ENCODE measurements around the gene TSPO2.

TSPO2 gene

GRCh38 chr6:41073203-41073967, 31.1 kb downstream of the TSPO2 start:
- Histone ChIP-seq H3K4me3 (ENCODE audit: insufficient read depth, low read depth, low read length, poor library complexity, severe bottlenecking) (peak overlapping the region; percentile 92), H3K27ac (ENCODE audit: insufficient read depth, low read length, poor library complexity, severe bottlenecking) (peak overlapping the region; percentile 94), H3K9me3 (ENCODE audit: control insufficient read depth, low read length) (no peaks in the 10 kb centered on the region), H3K27me3 (replicated peaks; ENCODE audit: control insufficient read depth, insufficient read depth, low read length, poor library complexity, severe bottlenecking) (no peaks in the 10 kb centered on the region), H3K4me1 (ENCODE audit: control insufficient read depth, insufficient read depth, low read length, poor library complexity, severe bottlenecking) (peaks cover 30% of the 10 kb centered on the region), H3K36me3 (ENCODE audit: control insufficient read depth, insufficient read depth, low read length) (peaks cover 17% of the 10 kb centered on the region)
- DNase-seq, result peak; percentile 70 to 79 (median 71)

DNA sequence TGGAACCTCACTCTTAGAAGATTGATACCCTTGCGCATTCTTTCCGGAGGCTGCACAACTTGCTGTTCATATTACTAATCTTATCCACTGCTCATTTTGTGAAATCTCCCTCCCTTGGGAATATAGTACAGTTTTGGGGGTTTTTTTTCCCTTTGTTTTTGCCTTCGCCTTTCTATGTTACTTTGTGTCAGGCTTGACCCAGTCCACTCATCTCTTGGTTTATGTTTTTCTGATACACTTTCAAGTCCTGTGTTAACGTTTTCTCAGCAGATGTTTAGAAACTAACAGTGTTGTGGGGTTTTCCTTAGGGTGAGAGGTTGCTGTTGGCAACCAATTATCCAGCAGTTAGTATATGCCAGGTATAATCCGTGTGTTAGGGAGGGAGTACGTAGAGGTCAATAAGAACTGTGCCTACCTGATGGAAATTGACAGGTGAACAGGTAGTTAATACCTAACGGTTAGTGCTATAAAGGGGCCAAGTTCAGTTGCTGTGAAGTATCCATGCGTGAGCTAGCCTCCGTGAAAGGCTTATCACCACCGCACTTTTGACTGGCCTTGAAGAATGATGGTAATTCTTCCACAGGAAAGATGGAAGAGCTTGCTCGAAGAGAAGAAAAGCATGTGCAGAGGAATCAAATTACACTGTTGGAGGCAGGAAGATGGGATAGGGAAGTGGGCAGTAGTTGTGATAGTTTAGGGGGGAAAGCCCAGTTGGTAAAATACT, 31.9 kb downstream of the TSPO2 start:
- no peaks in the 10 kb centered on the region for H3K9me3 ChIP-seq (ENCODE audit: control insufficient read depth, low read length)
- H3K27me3 ChIP-seq (replicated peaks; ENCODE audit: control insufficient read depth, insufficient read depth, low read length, poor library complexity, severe bottlenecking), result no peaks in the 10 kb centered on the region
- H3K4me1 ChIP-seq (ENCODE audit: control insufficient read depth, insufficient read depth, low read length, poor library complexity, severe bottlenecking), result peaks cover 30% of the 10 kb centered on the region
- peak overlapping the region; percentile 94 for H3K27ac ChIP-seq (ENCODE audit: insufficient read depth, low read length, poor library complexity, severe bottlenecking)
- H3K36me3 ChIP-seq (ENCODE audit: control insufficient read depth, insufficient read depth, low read length), result peaks cover 17% of the 10 kb centered on the region
- DNase-seq, result no peak
- H3K4me3 ChIP-seq (ENCODE audit: insufficient read depth, low read depth, low read length, poor library complexity, severe bottlenecking), result peak overlapping the region; percentile 92

- peaks cover 18% of the 10 kb centered on the region for H3K36me3 ChIP-seq (ENCODE audit: control insufficient read depth, insufficient read depth, low read length)
- DNase-seq, result no peak
- peaks cover 32% of the 10 kb centered on the region for H3K4me1 ChIP-seq (ENCODE audit: control insufficient read depth, insufficient read depth, low read length, poor library complexity, severe bottlenecking)
- peak overlapping the region; percentile 94 for H3K27ac ChIP-seq (ENCODE audit: insufficient read depth, low read length, poor library complexity, severe bottlenecking)
- H3K9me3 ChIP-seq (ENCODE audit: control insufficient read depth, low read length), result no peaks in the 10 kb centered on the region
- peak overlapping the region; percentile 92 for H3K4me3 ChIP-seq (ENCODE audit: insufficient read depth, low read depth, low read length, poor library complexity, severe bottlenecking)
- H3K27me3 ChIP-seq (replicated peaks; ENCODE audit: control insufficient read depth, insufficient read depth, low read length, poor library complexity, severe bottlenecking), result no peaks in the 10 kb centered on the region
Measured at GRCh38 chr6:41074692-41075436, 32.6 kb downstream of the TSPO2 start.

DNA sequence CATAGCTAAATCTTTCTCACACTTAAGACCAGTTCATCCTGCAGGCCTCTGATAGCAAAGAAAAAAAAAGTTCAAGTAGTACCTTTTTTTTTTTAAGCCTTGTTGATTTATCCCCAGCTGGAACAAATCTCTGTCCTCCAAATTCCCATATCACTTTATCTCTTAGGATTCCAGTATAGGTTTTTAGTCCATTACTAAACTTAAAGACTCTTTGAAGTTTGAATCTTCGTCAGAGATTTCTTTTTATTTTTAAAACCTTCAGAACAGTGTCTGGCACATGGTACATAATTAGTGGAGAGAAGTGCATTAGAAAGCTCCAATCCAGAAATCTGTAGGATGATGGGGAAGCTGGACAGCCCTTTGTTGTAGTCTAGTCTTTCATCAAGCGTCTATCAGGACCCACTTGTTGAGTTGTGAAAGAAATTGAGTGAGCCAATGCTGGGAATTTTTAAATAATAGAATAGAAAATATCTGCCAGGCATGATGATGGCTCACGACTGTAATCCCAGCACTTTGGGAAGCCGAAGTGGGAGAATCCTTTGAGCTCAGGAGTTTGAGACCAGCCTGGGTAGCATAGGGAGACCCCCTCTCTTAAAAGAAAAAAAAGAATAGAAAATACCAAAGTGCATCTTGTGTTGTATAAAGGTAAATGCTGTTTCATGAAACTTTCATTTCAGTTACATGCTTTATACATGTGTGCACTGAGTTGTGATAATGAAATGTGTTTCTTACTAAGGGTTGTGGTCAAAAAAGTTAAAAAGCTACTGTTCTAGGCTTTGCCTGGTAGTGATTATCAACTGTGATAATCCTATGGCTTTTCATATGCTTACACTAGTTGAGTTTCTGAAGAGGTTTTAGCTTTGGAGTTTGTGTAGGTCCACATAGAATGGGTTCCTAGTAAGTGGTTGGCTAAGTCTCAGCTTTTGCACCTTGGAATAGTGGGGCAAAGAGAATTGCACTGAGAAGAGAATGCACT, 33.7 kb downstream of the TSPO2 start:
- H3K36me3 ChIP-seq (ENCODE audit: control insufficient read depth, insufficient read depth, low read length), result peaks cover 12% of the 10 kb centered on the region
- H3K27ac ChIP-seq (ENCODE audit: insufficient read depth, low read length, poor library complexity, severe bottlenecking), result no peak overlapping the region
- no peaks in the 10 kb centered on the region for H3K27me3 ChIP-seq (replicated peaks; ENCODE audit: control insufficient read depth, insufficient read depth, low read length, poor library complexity, severe bottlenecking)
- H3K9me3 ChIP-seq (ENCODE audit: control insufficient read depth, low read length), result no peaks in the 10 kb centered on the region
- no peak for DNase-seq
- H3K4me1 ChIP-seq (ENCODE audit: control insufficient read depth, insufficient read depth, low read length, poor library complexity, severe bottlenecking), result peaks cover 40% of the 10 kb centered on the region
- H3K4me3 ChIP-seq (ENCODE audit: insufficient read depth, low read depth, low read length, poor library complexity, severe bottlenecking), result no peak overlapping the region

- no peaks in the 10 kb centered on the region for H3K9me3 ChIP-seq (ENCODE audit: control insufficient read depth, low read length)
- no peaks in the 10 kb centered on the region for H3K27me3 ChIP-seq (replicated peaks; ENCODE audit: control insufficient read depth, insufficient read depth, low read length, poor library complexity, severe bottlenecking)
- H3K4me3 ChIP-seq (ENCODE audit: insufficient read depth, low read depth, low read length, poor library complexity, severe bottlenecking), result no peak overlapping the region
- peaks cover 15% of the 10 kb centered on the region for H3K36me3 ChIP-seq (ENCODE audit: control insufficient read depth, insufficient read depth, low read length)
- H3K4me1 ChIP-seq (ENCODE audit: control insufficient read depth, insufficient read depth, low read length, poor library complexity, severe bottlenecking), result peaks cover 36% of the 10 kb centered on the region
- H3K27ac ChIP-seq (ENCODE audit: insufficient read depth, low read length, poor library complexity, severe bottlenecking), result no peak overlapping the region
- no peak for DNase-seq
Measured at GRCh38 chr6:41077536-41077935, 35.3 kb downstream of the TSPO2 start.

DNA sequence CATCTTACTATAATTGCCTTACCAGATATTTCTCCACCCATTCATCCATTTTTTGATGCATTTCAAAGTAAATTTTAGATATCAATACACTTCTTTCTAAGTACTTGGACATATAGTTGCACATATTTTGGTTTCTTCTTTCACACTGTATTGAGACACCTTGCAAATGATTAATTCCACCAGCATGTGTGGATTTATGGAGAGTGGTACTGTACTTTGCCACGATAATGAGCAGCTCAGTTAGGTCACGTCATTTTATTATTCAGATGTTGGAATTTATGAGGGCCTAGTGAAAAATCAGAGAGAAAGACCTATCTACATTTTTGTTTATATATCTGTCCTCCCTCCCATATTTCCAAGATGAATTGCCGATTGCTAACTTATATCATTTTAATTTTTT, 35.8 kb downstream of the TSPO2 start:
- Histone ChIP-seq H3K27me3 (replicated peaks; ENCODE audit: control insufficient read depth, insufficient read depth, low read length, poor library complexity, severe bottlenecking) (no peaks in the 10 kb centered on the region), H3K27ac (ENCODE audit: insufficient read depth, low read length, poor library complexity, severe bottlenecking) (no peak overlapping the region), H3K36me3 (ENCODE audit: control insufficient read depth, insufficient read depth, low read length) (peaks cover 19% of the 10 kb centered on the region), H3K4me1 (ENCODE audit: control insufficient read depth, insufficient read depth, low read length, poor library complexity, severe bottlenecking) (peaks cover 36% of the 10 kb centered on the region), H3K9me3 (ENCODE audit: control insufficient read depth, low read length) (no peaks in the 10 kb centered on the region), H3K4me3 (ENCODE audit: insufficient read depth, low read depth, low read length, poor library complexity, severe bottlenecking) (no peak overlapping the region)
- no peak for DNase-seq

GRCh38 chr6:41079080-41079479, 36.8 kb downstream of the TSPO2 start:
- H3K27ac ChIP-seq (ENCODE audit: insufficient read depth, low read length, poor library complexity, severe bottlenecking), result no peak overlapping the region
- DNase-seq, result no peak
- H3K27me3 ChIP-seq (replicated peaks; ENCODE audit: control insufficient read depth, insufficient read depth, low read length, poor library complexity, severe bottlenecking), result no peaks in the 10 kb centered on the region
- no peak overlapping the region for H3K4me3 ChIP-seq (ENCODE audit: insufficient read depth, low read depth, low read length, poor library complexity, severe bottlenecking)
- H3K36me3 ChIP-seq (ENCODE audit: control insufficient read depth, insufficient read depth, low read length), result peaks cover 22% of the 10 kb centered on the region
- peaks cover 34% of the 10 kb centered on the region for H3K4me1 ChIP-seq (ENCODE audit: control insufficient read depth, insufficient read depth, low read length, poor library complexity, severe bottlenecking)
- no peaks in the 10 kb centered on the region for H3K9me3 ChIP-seq (ENCODE audit: control insufficient read depth, low read length)

GRCh38 chr6:41080621-41081020, 38.4 kb downstream of the TSPO2 start:
- Histone ChIP-seq H3K27ac (ENCODE audit: insufficient read depth, low read length, poor library complexity, severe bottlenecking) (peak overlapping the region; percentile 57), H3K4me3 (ENCODE audit: insufficient read depth, low read depth, low read length, poor library complexity, severe bottlenecking) (peak overlapping the region; percentile 31), H3K4me1 (ENCODE audit: control insufficient read depth, insufficient read depth, low read length, poor library complexity, severe bottlenecking) (peaks cover 20% of the 10 kb centered on the region), H3K9me3 (ENCODE audit: control insufficient read depth, low read length) (no peaks in the 10 kb centered on the region), H3K36me3 (ENCODE audit: control insufficient read depth, insufficient read depth, low read length) (peaks cover 36% of the 10 kb centered on the region), H3K27me3 (replicated peaks; ENCODE audit: control insufficient read depth, insufficient read depth, low read length, poor library complexity, severe bottlenecking) (no peaks in the 10 kb centered on the region)
- DNase-seq, result no peak

GRCh38 chr6:41083072-41083471, 40.8 kb downstream of the TSPO2 start:
- no peaks in the 10 kb centered on the region for H3K9me3 ChIP-seq (ENCODE audit: control insufficient read depth, low read length)
- no peaks in the 10 kb centered on the region for H3K27me3 ChIP-seq (replicated peaks; ENCODE audit: control insufficient read depth, insufficient read depth, low read length, poor library complexity, severe bottlenecking)
- H3K36me3 ChIP-seq (ENCODE audit: control insufficient read depth, insufficient read depth, low read length), result peaks cover 48% of the 10 kb centered on the region
- H3K4me1 ChIP-seq (ENCODE audit: control insufficient read depth, insufficient read depth, low read length, poor library complexity, severe bottlenecking), result peaks cover 12% of the 10 kb centered on the region
- DNase-seq, result no peak
- H3K27ac ChIP-seq (ENCODE audit: insufficient read depth, low read length, poor library complexity, severe bottlenecking), result no peak overlapping the region
- H3K4me3 ChIP-seq (ENCODE audit: insufficient read depth, low read depth, low read length, poor library complexity, severe bottlenecking), result no peak overlapping the region
